Dedifferentiated amniotic fluid mesenchymal stem cell (primary cell): ENCODE results near the gene CASR.
"Not testable (repeated sequence)": the region's sequence is repeated elsewhere in the genome, so short reads cannot be mapped to it uniquely, and the experiment has no call there.

Source experiments
- DNase-seq: peaks from one replicate; pipeline ENCODE4 v3.0.0-alpha.2; 2016; ENCODE audit errors: extremely low spot score

CASR gene, protein sequence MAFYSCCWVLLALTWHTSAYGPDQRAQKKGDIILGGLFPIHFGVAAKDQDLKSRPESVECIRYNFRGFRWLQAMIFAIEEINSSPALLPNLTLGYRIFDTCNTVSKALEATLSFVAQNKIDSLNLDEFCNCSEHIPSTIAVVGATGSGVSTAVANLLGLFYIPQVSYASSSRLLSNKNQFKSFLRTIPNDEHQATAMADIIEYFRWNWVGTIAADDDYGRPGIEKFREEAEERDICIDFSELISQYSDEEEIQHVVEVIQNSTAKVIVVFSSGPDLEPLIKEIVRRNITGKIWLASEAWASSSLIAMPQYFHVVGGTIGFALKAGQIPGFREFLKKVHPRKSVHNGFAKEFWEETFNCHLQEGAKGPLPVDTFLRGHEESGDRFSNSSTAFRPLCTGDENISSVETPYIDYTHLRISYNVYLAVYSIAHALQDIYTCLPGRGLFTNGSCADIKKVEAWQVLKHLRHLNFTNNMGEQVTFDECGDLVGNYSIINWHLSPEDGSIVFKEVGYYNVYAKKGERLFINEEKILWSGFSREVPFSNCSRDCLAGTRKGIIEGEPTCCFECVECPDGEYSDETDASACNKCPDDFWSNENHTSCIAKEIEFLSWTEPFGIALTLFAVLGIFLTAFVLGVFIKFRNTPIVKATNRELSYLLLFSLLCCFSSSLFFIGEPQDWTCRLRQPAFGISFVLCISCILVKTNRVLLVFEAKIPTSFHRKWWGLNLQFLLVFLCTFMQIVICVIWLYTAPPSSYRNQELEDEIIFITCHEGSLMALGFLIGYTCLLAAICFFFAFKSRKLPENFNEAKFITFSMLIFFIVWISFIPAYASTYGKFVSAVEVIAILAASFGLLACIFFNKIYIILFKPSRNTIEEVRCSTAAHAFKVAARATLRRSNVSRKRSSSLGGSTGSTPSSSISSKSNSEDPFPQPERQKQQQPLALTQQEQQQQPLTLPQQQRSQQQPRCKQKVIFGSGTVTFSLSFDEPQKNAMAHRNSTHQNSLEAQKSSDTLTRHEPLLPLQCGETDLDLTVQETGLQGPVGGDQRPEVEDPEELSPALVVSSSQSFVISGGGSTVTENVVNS

DNA sequence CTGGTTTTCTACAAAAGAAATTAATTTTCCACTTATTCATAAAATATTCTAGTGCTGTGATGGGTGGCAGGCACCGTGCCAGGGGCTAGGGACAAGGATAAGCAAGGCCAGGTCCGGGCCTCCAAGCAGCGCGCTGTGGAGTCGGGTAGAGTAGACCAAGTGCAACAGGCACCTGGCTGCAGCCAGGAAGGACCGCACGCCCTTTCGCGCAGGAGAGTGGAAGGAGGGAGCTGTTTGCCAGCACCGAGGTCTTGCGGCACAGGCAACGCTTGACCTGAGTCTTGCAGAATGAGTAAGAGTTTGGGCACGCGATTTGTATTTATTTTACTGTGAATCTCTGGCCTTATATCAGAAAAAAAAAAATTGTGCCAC is at the start of gene CASR:
TSS of gene CASR (plus strand) at position 148 of the 372 bp plus-strand sequence. CDS start 70,522 bp downstream, outside the sequence.
- DNase-seq = no peak

GRCh38 chr3:122146466-122146865 is 37.0 kb upstream of the CASR start:
- DNase-seq = no peak

DNA sequence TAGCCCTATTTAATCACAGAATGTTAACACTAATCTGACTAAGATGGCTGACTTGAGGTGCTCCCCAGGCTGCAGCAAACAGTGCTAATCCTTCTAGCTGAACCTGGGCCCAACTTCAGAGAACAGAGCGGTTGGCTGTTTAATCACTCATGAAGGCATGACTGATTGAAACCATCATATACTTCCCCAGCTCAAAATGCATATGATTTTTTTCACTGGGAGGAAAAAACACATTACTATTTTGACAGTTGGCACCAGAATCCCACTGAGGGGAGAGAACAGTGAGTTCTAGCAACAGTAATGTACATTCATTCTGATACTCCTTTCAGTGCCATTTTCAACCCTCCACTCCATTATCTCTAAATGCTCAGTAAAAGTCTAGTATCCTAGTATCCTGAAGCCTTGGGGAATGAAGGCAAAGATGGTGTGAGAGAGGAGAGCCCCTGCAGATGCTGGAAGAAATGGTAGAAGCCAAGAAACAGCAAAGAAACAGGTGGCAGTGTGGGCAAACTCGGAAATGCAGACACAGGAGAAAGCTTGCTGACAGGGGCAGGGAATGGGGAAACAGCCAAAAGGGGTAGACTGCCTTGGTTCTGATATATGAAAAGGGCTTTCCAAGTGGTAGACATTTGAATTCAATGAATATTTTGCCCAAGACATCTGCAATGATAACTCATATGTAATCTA is 34.4 kb upstream of the CASR start:
- no peak for DNase-seq

- no peak for DNase-seq
These were observed 32.0 kb upstream of the CASR start for GRCh38 chr3:122151480-122151879.

DNA sequence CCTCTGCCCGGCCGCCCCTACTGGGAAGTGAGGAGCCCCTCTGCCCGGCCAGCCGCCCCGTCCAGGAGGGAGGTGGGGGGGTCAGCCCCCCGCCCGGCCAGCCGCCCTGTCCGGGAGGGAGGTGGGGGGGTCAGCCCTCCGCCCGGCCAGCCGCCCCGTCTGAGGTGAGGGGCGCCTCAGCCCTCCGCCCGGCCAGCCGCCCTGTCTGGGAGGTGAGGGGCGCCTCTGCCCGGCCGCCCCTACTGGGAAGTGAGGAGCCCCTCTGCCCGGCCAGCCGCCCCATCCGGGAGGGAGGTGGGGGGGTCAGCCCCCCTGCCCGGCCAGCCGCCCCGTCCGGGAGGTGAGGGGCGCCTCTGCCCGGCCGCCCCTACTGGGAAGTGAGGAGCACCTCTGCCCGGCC is 18.5 kb upstream of the CASR start:
- not testable (repeated sequence) for DNase-seq

GRCh38 chr3:122167630-122168029 is 15.8 kb upstream of the CASR start:
- DNase-seq = no peak

- DNase-seq = no peak
These were observed 15.4 kb upstream of the CASR start for GRCh38 chr3:122168044-122168443.

DNA sequence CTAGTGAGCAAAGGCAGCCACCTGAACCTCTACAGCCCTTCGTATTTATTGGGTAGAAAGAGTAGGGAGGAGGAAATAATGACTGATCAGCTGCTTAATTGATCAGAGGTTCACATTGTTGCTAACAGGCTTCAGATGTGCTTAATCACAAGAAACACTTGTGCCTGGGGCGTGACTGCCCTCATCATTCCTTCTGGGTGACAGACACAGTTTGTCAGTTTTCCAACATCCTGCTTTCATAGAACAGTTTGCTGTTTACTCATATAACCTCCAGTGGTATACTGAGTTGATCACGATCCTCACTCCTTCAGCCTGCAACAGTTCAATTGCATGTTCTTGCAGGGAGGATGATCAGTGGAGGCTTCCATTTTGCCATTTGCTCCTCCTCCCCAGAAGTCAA is 13.6 kb upstream of the CASR start:
- DNase-seq = no peak

DNA sequence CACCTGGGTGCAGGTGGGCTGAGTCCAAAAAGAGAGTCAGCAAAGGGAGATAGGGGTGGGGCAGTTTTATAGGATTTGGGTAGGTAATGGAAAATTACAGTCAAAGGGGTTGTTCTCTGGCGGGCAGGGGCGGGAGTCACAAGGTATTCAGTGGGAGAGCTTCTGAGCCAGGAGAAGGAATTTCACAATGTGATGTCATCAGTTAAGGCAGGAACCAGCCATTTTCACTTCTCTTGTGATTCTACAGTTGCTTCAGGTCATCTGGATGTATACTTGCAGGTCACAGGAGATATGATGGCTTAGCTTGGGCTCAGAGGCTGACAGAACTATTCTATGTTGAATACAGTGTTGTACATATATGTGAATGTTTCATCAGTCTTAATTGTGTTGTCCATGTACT is 12.1 kb upstream of the CASR start:
- DNase-seq = not testable (repeated sequence)

- no peak for DNase-seq
These were observed 4.8 kb upstream of the CASR start for GRCh38 chr3:122178711-122179110.

DNA sequence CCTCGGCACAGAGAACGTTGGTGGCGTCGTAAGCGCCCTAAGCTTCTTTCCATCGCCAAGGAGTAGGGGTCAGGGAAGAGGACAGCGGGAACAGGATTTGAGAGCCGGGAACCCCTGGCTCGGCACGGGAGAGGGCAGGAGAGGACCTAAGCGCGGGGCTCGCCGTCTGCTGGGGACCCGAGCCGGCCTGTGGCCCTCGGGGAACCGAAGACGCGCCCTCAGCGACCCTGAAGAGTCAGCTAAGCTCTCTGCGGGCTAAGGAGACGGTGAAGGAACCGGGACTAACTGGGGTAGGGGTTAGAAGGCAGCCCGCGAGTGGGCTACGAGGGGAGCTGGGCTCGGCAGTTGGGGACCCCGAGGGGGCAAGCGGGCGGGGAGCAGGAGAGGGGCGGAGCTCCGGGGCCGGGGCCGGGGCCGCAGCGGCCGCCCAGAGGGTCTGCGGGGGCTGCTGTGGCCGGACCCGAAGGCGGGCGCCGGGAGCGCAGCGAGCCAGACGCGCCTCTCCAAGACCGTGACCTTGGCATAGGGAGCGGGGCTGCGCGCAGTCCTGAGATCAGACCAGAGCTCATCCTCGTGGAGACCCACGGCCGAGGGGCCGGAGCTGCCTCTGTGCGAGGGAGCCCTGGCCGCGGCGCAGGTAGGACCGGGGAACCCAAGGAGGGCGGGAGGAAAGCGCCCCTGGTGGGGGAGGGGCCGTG is 574 bp downstream of the CASR start:
- DNase-seq = no peak

- DNase-seq = no peak
These were observed 1.1 kb downstream of the CASR start for GRCh38 chr3:122184591-122184929.

GRCh38 chr3:122186372-122186771 is 2.9 kb downstream of the CASR start:
- DNase-seq = no peak

GRCh38 chr3:122188737-122189136 is 5.3 kb downstream of the CASR start:
- no peak for DNase-seq

DNA sequence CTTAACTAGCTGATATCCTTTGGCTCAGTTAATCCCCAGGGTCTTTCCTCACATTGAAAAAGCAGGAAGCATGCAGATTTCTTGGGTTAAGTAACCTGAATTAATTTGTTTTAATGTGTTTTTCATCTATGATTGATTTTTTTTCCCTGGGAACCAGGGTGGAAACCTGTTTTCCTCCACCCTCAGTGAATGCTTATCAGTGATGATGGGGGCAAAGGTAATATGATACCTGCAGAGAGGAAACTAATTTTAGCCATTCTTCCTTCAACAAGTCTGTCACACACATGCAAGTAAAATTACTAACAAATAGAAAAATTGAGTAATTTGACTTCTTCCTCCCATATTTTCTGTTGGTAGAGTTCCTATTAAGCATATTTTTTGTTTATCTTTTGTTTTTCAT is 5.9 kb downstream of the CASR start:
- DNase-seq = no peak

GRCh38 chr3:122190525-122190924 is 7.1 kb downstream of the CASR start:
- DNase-seq = no peak

DNA sequence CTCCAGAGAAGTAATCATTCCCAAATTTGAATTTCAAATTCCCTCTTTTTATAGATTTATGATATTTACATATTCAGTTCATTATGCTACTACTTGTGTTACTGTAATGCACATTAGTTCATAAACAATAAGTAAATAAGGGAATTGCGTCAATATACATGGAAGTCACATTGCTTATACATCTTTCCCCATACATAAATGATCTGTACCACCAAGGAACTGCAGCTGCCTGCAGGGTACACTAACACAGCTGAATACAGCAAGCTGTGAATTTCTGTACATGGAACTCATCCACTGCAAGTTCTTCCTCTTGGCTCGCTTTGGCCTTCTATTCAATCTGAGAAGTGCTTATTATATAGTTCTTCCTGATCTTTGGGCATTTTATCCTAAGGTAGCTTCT is 15.5 kb downstream of the CASR start:
- DNase-seq = no peak

DNA sequence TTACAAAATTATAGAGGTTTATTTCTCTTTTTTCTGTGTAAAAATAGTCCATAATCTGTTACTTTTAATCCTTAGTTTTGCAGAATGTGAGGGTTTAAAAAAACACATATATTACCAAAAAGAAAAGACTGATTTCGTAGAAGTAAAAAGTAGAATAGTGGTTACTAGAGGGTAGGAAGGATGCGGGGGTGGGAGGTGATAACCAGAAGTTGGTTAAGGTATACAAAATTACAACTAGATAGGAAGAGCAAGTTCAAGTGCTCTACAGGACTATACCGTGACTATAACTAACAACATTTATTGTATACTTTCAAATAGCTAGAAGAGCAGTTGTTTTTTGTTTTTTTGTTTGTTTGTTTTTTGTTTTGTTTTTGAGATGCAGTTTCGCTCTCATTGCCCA is 16.1 kb downstream of the CASR start:
- no peak for DNase-seq

- no peak for DNase-seq
These were observed 17.2 kb downstream of the CASR start for GRCh38 chr3:122200661-122201060.

GRCh38 chr3:122201476-122201875 is 18.0 kb downstream of the CASR start:
- DNase-seq = not testable (repeated sequence)

DNA sequence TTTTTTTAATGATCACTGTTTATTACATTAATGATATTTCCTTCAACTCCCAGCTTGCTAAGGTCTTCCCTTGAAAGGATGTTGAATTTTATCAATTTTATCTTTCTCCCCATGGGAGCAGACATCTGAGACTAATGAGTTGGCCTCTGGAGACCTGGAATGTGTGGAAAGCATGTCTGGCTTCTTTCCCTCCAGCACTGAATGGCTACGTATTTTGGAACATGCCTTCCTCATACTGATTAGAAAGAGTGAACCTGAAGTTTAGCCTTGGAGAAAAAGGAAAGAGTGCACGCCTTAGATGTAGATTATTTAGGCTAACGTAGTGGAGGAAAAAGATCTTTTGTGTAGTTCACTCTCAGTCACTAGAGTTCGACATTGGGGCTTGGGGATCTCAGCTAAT is 25.1 kb downstream of the CASR start:
- DNase-seq = no peak
